ENCODE measurements around the gene MOGAT3.
A peak's percentile ranks its signal among the peaks of the same experiment; 100 is the strongest.

Gene MOGAT3

DNA sequence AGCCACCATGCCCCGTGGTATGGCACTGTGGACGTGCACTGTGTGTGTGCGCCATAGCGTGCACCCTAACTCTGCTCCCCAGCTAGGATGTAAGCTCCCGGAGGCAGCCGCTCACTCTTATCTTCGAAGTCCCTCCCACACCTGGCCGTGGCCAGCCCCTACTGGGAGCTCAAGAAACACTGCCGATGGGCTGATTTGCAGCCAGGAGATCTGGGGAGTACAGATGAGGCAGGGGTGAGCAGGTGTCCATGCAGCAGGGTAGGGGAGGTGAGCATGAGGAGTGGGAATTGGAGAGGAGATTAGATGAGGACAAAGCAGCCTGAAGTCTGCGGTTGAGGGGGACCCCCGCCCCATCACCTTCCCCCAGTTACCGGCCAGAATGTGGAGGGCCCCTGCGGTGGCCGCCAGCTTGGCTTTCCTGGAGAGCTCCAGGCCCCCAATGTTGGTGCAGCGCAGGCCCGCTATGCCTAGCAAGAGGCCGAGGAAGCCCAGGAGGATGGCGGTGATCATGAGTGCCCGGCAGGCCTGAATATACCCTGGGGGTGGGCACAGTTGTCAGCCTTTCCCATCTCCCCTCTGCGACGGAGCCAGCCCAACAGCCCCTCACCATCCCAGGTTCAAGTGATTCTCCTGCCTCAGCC is 33.2 kb upstream of the MOGAT3 start:
- no peak for DNase-seq (ENCODE audit: low spot score)

DNA sequence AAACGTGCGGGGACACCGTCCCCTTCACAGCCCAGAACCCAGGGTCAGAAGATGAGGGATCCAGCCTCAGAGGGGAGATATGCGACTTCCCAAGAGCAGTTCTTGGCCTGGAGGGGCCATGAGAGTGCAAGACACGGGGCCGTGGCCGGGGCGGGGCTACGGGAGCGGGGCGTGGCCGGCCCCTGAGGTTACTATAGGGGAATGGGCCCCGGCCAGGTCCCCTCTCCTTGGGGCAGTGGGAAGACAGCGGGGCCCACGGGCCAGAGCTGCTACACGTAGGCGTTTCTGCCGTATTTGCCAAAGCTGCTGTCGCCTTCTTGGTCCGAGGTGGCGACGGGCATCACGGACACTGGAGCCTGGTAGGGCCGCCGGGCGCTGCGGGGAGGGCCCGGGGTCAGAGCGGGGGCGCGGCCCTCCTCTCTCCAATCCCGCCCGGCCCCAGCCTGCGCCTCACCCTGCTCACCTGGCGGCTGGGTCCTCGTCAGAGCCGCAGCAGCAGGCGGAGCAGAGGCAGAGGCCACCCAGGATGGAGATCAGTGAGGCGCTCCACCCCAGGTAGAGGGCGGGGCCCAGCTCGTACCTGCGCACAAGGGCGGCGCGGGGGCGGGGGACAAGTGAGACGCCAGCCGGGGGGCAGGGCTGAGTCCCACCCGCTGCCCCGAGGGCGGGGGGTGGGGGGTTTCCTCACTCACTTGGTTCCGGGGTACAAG is 31.5 kb upstream of the MOGAT3 start:
- no peak for DNase-seq (ENCODE audit: low spot score)

DNA sequence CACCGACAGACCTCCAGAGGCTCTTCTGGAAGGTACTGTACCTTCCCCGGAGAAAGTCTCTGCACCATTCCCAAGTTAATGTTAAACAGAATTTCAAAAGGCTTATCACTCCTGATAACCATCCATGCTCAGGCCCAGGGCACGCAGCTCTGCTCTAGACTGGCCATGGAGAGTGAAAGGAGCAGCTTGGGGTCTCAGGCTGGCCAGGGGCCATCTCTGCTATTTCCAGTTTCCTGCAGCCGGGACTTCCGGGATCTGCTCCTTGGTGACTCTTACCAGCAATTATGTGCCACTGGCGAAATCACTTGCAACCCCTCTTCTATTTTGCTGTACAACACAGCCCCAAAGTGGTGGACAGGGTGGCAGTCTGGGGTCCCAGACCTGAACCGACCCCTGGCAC is 30.8 kb upstream of the MOGAT3 start:
- DNase-seq (ENCODE audit: low spot score) = no peak

GRCh38 chr7:101226721-101227120 is 25.9 kb upstream of the MOGAT3 start:
- DNase-seq (ENCODE audit: low spot score) = no peak

- no peak for DNase-seq (ENCODE audit: low spot score)
These were observed 24.8 kb upstream of the MOGAT3 start for GRCh38 chr7:101225650-101226049.

GRCh38 chr7:101223528-101223927 is 22.7 kb upstream of the MOGAT3 start:
- DNase-seq (ENCODE audit: low spot score) = no peak

DNA sequence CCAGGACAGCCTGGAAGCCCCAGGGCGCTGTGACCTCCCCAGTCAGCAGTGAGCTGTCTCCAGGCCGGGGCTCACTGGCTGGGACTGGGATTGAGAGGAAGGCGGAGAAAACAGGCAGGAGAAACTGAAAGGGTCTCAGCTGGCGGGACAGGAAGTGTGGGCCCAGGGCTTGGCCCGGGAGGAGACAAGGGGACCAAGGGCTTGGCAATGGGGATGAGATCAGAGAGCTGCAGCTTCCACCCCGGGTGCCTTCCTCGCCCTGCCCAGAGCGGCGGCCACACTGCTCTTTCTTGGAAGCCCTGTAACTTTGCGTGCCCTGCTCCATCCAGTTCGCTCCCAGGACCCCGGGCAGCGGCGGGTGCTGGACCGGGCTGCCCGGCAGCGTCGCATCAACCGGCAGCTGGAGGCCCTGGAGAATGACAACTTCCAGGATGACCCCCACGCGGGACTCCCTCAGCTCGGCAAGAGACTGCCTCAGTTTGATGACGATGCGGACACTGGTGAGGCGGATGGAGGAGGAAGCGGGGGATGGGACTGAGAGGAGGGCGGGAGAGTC is 21.5 kb upstream of the MOGAT3 start:
- no peak for DNase-seq (ENCODE audit: low spot score)

GRCh38 chr7:101220295-101220694 is 19.5 kb upstream of the MOGAT3 start:
- no peak for DNase-seq (ENCODE audit: low spot score)

DNA sequence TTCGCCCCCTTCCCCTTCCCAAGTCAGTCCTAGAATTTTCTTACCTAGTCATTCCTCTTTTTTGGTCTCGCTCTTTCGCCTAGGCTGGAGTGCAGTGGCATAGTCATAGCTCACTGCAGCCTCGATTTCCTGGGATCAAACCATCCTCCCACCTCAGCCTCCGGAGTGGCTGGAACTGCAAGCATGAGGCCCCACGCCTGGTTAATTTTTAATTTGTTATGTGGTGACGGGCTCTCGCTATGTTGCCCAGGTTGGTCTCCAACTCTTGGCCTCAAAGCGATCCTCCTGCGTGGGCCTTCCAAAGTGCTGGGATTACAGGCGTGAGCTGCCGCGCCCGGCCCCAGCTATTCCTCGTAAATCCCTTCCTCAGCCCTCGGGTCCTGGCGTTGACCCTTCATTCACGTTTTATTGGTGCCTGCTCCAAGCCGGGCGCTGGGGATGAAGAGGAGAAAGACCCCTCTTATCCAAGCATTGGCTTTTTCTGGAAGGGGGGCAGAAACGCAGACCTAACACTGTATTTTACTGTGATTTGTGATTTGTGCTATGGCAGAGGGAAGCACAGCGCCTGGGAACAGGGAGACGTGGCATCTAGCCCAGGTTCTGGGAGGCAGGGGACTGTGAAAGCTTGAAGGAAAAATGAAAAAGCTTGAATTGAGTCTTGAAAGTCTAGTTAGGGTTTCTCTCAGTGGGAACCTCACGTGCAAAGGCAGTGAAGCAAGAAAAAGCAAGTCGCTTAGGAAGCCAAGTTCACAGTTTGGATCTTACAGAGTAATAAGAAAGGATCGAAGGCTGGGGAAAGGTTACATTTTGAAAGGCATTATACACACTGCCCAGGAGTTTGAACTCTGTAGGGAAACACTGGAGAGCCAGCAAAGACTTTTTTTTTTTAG is 17.6 kb upstream of the MOGAT3 start:
- DNase-seq (ENCODE audit: low spot score) = no peak

DNA sequence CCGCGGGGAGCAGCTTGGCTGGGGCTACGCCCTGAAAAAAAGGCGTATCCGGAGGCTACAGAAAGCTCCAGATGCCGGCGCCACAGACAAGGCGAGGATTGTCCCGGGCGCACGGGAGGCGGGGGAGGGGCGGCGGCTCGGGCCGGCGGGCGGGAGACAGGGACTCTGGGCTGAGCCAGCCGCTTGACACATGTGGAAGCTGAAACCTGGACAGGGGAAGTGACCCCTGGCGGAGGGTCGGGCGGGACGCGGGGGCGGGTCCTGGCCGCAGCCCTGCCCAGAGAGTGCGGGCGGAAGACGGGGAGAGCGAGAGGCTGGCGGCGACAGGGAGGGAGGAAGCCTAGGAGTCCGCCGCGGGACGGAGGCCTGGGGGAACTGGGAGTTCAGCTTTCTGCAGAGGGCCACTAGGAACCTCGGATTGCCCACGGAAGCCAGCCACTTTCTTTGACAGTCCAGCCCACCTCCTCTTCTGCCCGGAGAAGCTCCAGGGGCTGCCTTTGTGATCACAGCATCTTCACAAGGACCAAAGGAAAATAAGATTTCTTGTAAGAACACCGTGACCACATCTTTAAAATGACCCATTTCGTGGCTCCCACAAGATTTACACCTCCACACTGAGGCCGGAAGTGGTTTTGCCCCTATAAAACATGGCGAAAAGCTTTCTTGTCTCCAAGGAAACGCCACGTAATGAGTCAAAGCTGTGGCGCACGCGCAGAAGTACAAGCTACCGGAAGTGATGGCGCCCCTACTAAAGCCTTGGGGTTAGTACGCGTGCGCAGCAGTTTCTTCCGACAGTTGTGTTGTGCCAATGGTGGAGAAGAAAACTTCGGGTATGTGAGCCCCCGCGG is 16.8 kb upstream of the MOGAT3 start, which contains the start of the genes PLOD3 and ZNHIT1:
PLOD3 (minus strand) TSS at position 194 of the 848 bp plus-strand sequence. CDS start 307 bp downstream, outside the sequence.
ZNHIT1 (plus strand) TSS at position 778 of the 848 bp plus-strand sequence; CDS start at position 809, 31 bp downstream.
- peak; percentile 98 for DNase-seq (ENCODE audit: low spot score)

GRCh38 chr7:101216860-101217387 is 16.1 kb upstream of the MOGAT3 start:
- peak; percentile 28 for DNase-seq (ENCODE audit: low spot score)

GRCh38 chr7:101216001-101216859 is 15.4 kb upstream of the MOGAT3 start:
- DNase-seq (ENCODE audit: low spot score) = no peak

- no peak for DNase-seq (ENCODE audit: low spot score)
These were observed 11.2 kb upstream of the MOGAT3 start for GRCh38 chr7:101212014-101212413.

DNA sequence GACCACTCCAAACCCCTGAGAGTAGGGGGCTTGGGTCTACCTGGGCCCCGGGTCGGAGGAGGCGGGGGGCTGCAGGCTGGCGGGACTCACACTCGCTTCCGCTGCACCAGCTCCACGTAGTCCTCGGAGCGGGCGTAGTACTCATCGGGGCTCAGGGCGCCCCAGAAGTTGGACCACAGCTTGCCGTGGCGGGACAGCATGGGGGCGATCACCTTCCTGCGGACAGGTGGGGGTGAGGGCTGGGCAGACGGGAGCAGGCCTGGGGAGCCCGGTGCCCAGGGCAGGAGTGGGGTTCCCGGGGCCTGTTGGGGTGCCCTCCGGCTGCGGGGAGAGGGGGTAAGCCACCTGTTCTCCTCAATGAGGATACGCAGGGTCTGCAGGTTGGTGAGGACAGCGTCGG is 10.7 kb upstream of the MOGAT3 start:
- no peak for DNase-seq (ENCODE audit: low spot score)

DNA sequence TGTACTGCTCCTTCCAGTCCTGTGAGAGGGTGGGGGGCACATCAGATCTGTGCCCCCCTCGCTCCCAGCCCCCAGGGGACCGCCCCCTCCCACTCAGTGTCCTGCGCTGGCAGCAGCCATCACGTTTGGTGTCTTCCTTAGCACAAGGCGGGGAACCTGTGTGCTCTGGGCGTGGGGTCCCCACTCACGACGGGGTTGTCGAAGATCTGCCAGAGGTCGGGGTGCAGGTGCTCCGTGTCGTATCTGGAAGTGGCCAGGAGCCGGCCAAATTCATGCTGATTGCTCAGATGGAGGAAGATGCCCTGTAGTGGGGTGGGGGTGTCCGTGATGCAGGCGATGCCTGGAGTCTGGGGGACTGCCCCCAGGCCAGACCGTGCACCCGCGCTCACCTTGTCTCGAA is 9.3 kb upstream of the MOGAT3 start:
- DNase-seq (ENCODE audit: low spot score) = no peak

DNA sequence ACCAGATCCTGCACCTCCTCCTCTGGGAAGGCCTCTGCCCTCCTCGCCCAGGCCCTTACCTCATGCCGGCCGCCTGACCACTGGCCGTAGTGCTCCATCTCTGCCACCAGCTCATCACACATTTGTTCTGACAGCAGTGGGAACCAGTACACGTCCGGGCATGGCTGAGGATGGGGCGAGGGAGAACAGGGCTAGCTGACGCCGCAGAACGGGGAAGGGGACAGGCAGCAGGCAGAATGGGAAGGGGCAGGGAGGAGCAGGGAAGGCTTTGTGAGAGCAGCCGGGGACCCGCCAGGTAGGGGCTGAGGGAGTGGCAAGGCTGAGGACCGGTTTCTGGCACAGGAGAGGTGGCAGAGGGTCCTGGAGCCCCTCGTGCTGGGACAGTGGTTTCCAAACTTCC is 8.0 kb upstream of the MOGAT3 start:
- no peak for DNase-seq (ENCODE audit: low spot score)

- DNase-seq (ENCODE audit: low spot score) = no peak
These were observed 6.6 kb upstream of the MOGAT3 start for GRCh38 chr7:101207459-101207858.

DNA sequence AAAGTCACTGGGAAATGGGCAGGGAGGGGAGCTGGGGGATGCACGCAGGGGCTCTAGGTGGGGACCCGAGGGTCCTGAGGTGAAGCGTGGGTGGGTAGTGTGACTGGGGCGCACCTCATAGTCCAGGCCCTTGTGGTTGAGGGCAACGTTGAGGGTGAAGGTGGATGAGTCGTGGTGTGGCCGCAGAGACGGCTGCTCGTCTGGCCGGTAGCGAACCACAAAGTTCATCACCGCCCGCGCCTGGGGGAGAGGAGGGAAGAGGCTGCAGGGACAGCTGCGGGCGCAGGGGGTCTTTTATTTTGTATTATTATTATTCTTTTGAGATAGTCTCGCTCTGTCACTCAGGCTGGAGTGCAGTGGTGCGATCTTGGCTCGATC is 5.8 kb upstream of the MOGAT3 start:
- DNase-seq (ENCODE audit: low spot score) = no peak

GRCh38 chr7:101205901-101206664 is 5.2 kb upstream of the MOGAT3 start:
- DNase-seq (ENCODE audit: low spot score) = no peak

Measured in Ammon's horn (tissue), 1 donor.